GM18907 (cell line): Measurements from ENCODE around the gene GAPT.
A peak's percentile ranks its signal among the peaks of the same experiment; 100 is the strongest.
"Not testable (repeated sequence)": the region's sequence is repeated elsewhere in the genome, so short reads cannot be mapped to it uniquely, and the experiment has no call there.

Experiments
- ATAC-seq: cut with Tn5 transposase; IDR thresholded peaks from one replicate; pipeline ENCODE4 v1.9.1; 2021; ENCODE audit warnings: mild to moderate bottlenecking, moderate library complexity; ENCODE audit not compliant: unreplicated experiment

Gene GAPT

DNA sequence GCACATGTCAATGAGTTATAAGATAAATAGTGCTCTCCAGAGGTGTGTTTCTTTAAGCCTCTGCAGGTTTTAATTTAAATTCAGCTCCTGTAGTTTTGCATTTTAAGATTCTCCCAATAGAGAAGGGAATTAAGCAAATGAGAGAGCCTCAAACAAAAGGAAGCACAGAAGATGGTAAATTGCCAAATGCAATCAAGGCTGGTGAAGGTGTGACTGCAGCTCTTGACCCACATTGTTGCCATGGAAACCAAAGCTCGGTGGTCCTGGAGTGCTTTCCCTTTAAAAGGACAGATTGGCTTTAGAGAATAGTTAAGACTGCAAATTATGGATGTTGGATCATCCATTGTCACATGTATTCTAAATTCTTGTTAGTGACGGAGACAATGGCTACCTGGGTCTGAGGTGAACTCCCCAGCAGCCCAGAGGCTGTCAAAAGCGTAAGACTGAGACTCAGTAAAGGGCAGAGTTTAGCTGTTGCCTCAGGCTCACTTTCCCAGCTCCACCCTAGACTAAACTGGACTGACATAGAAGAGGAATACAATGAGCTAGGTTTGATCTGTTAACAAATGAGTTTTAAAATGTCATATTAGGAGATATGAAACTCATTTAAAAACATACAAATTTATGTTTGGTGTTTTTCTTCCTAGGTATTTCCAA lies 12.3 kb downstream of the GAPT start:
- no peak for ATAC-seq

DNA sequence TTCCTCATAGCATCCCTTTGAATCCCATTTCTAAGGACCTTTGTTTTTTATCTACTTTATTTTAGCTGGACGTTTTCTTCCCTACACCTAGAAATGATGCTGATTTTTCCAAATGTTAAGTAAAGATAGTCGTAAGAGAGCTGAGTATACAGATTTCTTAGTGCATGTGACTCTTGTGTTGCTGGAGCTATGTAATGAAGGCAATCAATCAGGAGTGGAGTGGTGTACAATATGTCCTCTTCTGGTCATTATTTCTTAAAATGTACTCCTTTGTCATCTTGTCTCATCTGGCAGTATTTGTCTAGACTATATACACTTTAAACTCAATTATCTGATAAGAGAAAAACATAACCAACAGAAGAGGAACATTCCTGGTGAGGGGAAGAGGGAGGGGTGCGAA lies 13.5 kb downstream of the GAPT start:
- no peak for ATAC-seq

DNA sequence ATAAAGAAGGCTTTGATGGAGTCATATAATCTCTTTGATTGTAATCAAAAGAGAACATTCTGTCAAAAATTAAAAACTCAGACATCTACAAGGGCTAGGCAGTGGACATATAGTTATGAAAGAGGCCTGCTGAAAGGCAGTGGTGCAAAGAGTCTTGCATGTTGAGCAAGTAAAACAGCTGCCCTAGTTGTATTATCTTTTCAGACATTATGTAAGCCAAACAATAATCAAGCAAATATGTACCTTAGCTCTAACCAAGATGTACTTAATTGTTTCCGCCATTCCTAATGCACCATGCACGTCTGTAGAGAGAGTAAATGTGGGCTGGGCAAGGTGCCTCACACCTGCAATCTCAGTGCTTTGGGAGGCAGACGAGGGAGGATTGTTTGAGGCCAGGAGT lies 14.3 kb downstream of the GAPT start:
- ATAC-seq = no peak

- peak; percentile 77 for ATAC-seq
Measured at GRCh38 chr5:58505971-58506640, 14.9 kb downstream of the GAPT start.

GRCh38 chr5:58507715-58508114 lies 16.5 kb downstream of the GAPT start:
- ATAC-seq = no peak

GRCh38 chr5:58517198-58517597 lies 26.0 kb downstream of the GAPT start:
- no peak for ATAC-seq

DNA sequence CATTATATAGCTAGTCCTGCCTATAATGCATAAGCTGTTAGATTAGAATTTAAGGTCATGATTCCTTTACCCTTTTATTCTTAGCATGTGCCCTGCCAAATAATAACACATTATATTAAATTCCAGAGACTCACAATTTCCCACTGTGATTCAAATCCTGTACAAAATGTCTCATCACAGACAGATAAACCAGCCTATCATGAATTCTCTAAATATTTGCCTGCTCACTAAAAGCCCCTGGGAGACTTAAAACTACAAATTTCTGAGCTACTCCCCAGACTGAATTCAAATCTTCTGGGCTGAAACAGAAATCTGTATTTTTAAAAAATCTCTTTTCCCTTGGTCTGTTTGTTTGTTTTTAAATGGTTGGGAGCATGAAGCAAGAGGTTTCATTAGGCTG lies 32.7 kb downstream of the GAPT start:
- no peak for ATAC-seq

DNA sequence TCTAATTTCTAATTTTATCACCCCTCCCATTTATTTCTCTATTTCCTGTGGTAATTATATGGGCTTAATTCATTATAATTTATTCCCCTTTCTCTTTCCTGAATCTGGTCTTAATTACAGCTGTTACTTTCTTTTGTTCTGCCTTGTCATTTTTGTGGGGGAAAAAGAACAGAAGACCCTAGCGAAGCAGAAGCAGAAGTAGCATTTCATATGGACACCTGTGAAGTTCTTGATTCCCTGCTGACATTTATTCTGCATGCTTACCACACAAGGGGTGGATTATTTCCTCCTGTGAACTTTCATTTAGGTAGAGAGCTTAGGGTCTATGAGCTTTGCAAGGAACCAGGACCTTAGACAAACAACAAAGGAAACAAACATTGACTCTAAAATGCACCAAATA lies 33.3 kb downstream of the GAPT start:
- ATAC-seq = no peak

GRCh38 chr5:58530942-58531490 lies 39.8 kb downstream of the GAPT start:
- ATAC-seq = no peak

DNA sequence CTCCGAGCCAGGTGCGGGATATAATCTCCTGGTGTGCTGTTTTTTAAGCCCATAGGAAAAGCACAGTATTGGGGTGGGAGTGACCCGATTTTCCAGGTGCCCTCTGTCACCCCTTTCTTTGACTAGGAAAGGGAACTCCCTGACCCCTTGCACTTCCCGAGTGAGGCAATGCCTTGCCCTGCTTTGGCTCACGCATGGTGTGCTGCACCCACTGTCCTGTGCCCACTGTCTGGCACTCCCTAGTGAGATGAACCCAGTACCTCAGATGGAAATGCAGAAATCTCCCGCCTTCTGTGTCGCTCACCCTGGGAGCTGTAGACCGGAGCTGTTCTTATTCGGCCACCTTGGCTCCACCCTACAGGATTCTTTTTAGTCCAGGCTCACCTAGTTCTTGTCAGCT lies 50.7 kb downstream of the GAPT start:
- ATAC-seq = not testable (repeated sequence)

DNA sequence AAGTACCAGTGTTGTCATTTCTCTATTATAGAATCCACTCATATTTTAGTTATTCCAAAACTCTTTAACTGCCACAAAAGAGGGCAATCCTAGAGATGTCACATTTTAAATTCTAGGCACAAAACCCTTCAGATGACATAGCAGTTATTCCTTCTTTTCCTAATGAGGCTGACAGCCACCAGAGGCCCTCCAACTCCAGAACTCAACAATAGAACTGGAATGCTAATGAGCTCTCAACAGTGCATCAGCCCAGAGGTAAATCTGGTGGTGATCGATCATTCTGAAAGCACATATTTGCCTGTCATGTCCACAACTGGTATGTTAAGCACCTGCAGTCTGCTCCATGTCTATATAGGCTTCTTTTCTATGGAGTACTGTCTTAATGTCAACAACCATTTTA lies 51.5 kb downstream of the GAPT start:
- no peak for ATAC-seq

DNA sequence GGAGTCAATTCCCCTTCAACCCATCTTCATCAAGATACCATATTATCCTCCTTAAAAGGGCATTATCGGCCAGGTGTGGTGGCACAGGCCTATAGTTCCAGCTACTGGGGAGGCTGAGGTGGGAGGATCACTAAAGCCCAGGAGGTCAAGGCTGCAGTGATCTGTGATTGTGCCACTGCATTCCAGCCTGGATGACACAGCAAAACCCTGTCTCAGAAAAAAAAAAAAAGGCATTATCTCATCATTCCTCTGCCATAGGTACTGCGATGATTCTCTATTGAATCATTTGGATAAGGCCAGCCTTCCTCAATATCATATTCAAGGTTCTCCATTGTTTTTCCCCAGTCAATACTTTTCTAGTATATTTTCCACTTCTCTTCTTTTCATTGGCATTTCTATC lies 52.5 kb downstream of the GAPT start:
- ATAC-seq = no peak

DNA sequence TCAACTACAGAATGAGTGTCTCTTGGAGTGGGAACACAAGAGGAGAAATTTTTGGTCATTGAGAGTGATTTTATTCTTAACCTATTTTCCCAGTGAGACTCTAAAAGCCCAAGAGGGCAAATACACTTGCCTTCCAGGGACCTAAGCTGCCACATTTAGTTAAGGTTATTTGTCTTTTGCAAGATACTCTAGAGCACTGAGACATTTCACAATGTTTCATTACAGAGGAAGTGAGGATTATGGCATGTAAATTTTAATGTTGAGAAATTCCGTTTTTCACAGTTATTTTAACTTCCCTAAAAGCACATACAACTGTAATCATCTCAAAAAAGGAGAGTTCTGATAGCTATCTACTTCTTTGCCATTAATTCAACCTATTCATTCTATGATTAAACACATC lies 53.0 kb downstream of the GAPT start:
- ATAC-seq = no peak

DNA sequence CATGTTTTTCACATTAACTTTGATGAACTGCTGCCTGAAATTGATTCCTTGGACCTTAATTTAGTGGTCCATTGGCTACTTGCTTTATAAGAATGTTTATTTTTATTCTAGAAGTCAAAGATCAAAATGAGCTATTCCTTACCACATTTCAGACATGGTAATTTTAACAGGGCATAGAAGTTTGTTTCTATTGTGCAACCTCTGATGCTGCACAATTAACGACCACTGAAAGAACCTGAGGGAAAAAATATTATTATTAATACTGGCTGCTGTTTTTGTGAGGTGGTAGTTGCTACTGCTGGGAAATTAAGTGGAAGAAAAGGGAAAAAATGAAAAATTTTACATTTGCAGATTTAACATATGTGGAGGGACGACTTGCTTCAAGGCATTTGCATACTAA lies 53.7 kb downstream of the GAPT start:
- no peak for ATAC-seq

DNA sequence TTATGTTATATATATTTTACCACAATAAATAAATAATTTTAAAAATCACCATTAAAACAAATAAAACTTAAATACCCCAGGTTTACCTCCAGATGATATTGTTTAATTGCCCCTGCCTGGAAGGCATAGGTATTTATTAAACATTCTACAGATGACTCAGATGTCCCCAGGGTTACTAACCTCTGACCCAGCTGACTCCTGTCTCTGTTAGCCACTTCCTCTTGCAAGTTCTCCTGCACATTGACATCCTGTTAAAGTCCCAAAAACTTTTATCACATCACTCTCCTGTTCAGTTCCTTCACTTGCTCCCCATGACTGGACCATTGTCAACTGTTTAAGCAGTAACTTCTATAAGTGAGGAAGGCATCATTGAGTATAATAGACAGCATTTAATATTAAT lies 54.7 kb downstream of the GAPT start:
- peak; percentile 100 for ATAC-seq
